Adipose tissue (tissue), 3 donors: ENCODE results near the gene THRA. TPM values are rescaled to one million over a fixed set of nuclear protein-coding genes. Genes with fewer than 3 reads are reported as not detected.
A peak's percentile ranks its signal among the peaks of the same experiment; 100 is the strongest.
"Not testable (repeated sequence)": the region's sequence is repeated elsewhere in the genome, so short reads cannot be mapped to it uniquely, and the experiment has no call there.

ENCODE experiments used
- H3K27ac ChIP-seq: one replicate; pipeline ENCODE4 v1.5.1; 2013; ENCODE audit warnings: low read depth, low read length
- WGBS, 3 donors: extraction: QIAGEN DNeasy Blood & Tissue Kit; methylation state at CpG; one replicate each; pipeline ENCODE4 v1.1.7; 2013; 5-methylcytosine and 5-hydroxymethylcytosine counted together
- polyA plus RNA-seq, 3 donors: library from polyadenylated mRNA; stranded (reverse); fragments of 200-250 nt; gene quantifications; one replicate each; pipeline ENCODE4 v1.2.3, GENCODE V29; 2013
- donor health status: healthy with polysubstance abuse.
- donor health status: Bipolar disorder and iron deficiency.
- donor health status: healthy.

Gene THRA
- polyA plus RNA-seq, 3 donors = 22.5 to 64.0 (median 60.6) TPM

GRCh38 chr17:40122136-40122998 is 59.6 kb downstream of the THRA start:
- H3K27ac ChIP-seq = peak overlapping the region; percentile 59
- WGBS, 3 donors = 1% methylated on average over 45 to 93 of the region's 97 CpGs

GRCh38 chr17:40122999-40123810 is 60.4 kb downstream of the THRA start:
- H3K27ac ChIP-seq = peak overlapping the region; percentile 72
- 0 to 1% (median 1%) methylated on average over 43 of the region's 43 CpGs for WGBS, 3 donors

DNA sequence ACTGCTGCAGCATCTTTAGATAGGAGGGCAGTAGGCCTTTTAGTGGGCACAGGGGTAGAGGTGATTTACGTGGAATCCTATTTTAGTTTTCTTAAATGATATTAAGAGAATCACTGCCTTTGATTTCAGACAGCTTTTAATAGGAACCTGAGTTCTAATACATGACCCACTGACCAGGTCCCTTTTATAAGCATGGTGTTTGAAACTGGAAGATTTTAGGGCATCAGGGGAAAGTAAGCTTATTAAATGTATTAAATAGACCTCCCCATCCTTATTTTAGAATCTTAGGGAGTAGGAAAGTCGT is 61.0 kb downstream of the THRA start:
- no peak overlapping the region for H3K27ac ChIP-seq
- WGBS, 3 donors = 0 to 1% (median 0%) methylated on average over 2 of the region's 2 CpGs

- 2 to 5% (median 5%) methylated on average over 9 of the region's 9 CpGs for WGBS, 3 donors
- no peak overlapping the region for H3K27ac ChIP-seq
Observed at GRCh38 chr17:40124279-40125141, 61.7 kb downstream of the THRA start.

DNA sequence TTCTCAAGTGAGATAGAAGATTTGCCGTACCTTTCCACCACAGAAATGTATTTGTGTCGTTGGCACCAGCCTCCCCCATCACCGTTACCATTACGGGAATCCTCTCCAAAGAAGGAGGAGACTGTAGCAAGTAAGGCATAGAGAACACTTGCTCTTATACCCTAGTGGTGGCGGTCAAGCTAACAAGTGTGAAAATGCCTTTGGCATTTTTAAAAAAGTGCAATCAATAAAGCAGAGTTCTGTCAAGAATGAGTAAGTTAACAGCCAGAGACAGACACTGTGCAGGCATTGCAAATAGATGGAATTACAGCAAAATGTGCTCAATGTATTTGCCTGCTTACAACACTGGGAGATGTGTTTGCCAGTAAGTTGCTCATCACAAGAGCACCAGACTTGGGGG is 66.7 kb downstream of the THRA start:
- H3K27ac ChIP-seq = no peak overlapping the region
- 63 to 80% (median 74%) methylated on average over 5 of the region's 5 CpGs for WGBS, 3 donors

DNA sequence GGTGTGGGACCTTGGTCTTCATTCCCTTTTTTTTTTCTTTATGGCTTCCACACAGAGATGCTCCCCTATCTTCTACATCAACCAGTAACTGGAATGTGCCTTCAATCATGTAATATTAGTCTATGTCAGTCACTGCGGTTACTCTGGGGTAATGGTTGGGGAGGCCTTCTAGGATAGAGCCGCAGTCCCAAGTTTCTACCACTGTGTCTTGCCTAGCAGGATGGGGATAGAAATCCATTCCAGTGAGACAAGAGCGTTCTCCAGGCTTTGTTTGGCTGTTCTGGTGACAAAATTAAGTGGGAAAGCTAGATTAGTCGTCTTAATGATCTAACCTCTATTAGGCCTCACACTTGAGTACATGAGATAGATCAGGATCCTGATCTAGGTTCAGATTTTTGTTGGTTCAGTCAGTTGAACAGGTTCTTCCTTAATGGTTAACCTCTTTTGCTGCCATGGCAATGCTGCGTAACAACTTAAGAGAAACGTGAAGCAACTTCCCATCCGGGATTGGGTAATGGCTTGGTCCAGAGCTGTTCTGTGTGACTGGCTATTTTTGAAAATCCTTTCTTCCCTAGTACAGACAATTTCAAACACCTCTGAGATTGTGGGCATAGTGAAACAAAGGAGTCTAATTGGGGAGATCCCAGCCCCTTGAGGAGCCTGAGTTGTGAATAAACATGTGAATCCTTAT is 67.7 kb downstream of the THRA start:
- WGBS, 3 donors = 66 to 78% (median 73%) methylated on average over 7 of the region's 7 CpGs
- H3K27ac ChIP-seq = peak overlapping the region; percentile 21

- WGBS, 3 donors = 26 to 82% (median 78%) methylated on average over 7 of the region's 7 CpGs
- no peak overlapping the region for H3K27ac ChIP-seq
Observed at GRCh38 chr17:40134184-40134583, 71.4 kb downstream of the THRA start.

DNA sequence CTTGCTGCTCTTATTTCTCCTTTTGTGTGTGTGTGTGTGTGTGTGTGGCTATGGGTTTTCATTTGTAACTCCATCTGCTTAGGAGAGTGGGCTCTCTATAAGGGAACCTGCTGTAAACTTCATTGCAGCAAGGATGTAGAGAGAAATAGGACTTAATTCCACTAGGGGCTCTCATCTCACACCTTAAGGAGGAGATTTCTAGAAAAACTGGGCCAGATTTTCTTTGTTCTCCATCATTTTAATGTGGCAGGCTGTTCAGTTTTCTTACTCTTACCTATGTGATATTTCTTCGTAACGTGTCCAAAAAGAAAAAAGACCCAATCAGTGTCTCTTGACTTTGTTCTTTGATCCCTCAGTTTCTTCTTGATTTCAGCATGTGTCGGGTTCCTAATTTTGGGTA is 73.1 kb downstream of the THRA start:
- WGBS, 3 donors = 89 to 92% (median 90%) methylated on average over 3 of the region's 3 CpGs
- H3K27ac ChIP-seq = no peak overlapping the region

GRCh38 chr17:40139566-40140058 is 76.8 kb downstream of the THRA start:
- 5 to 19% (median 16%) methylated on average over 14 of the region's 14 CpGs for WGBS, 3 donors
- peak overlapping the region; percentile 64 for H3K27ac ChIP-seq

DNA sequence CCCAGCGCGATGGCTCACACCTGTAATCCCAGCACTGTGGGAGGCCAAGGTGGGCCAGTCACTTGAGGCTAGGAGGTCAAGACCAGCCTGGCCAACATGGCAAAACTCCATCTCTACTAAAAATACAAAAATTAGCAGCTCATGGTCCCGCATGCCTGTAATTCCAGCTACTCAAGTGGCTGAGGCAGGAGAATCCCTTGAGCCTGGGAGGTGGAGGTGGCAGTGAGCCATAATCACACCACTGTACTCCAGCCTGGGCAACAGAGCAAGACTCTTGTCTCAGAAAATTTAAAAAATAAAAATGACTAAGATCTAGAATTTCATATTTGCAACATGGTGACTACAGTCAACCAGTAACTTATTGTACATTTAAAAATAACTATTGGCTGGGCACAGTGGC is 80.4 kb downstream of the THRA start:
- H3K27ac ChIP-seq = not testable (repeated sequence)
- WGBS, 3 donors = 90 to 98% (median 93%) methylated on average over 3 of the region's 3 CpGs

Other genes starting within 250 kb of the THRA start
- gene IKZF3, start 198.7 kb upstream of the THRA start, polyA plus RNA-seq = under 1 TPM; 0.29 to 0.62 (median 0.34) TPM
- gene ZPBP2, start 194.8 kb upstream of the THRA start, polyA plus RNA-seq = not detected
- 10 to 100 TPM in 2 of 3 donors, 1 to 10 TPM in 1; 3.8 to 24.1 (median 21.4) TPM for gene GSDMB, start 144.3 kb upstream of the THRA start, polyA plus RNA-seq
- 100 to 1,000 TPM in 2 of 3 donors, 10 to 100 TPM in 1; 60.2 to 215 (median 188) TPM for gene ORMDL3, start 135.4 kb upstream of the THRA start, polyA plus RNA-seq
- gene LRRC3C, start 135.2 kb upstream of the THRA start, polyA plus RNA-seq = not detected
- under 1 TPM; 0.14 to 0.91 (median 0.22) TPM for gene GSDMA, start 100.0 kb upstream of the THRA start, polyA plus RNA-seq
- 10 to 100 TPM; 42.6 to 81.7 (median 54.8) TPM for gene PSMD3, start 82.2 kb upstream of the THRA start, polyA plus RNA-seq
- gene CSF3, start 47.5 kb upstream of the THRA start, polyA plus RNA-seq = 10 to 100 TPM in 1 of 3 donors, 1 to 10 TPM in 1, under 1 TPM in 1; 0.75 to 91.0 (median 4.4) TPM
- 10 to 100 TPM; 29.2 to 55.6 (median 41.2) TPM for gene MED24, start 8.6 kb upstream of the THRA start, polyA plus RNA-seq
- gene NR1D1, start 37.6 kb downstream of the THRA start, polyA plus RNA-seq = 10 to 100 TPM in 2 of 3 donors, 1 to 10 TPM in 1; 7.3 to 20.7 (median 15.0) TPM
- gene MSL1, start 59.0 kb downstream of the THRA start, polyA plus RNA-seq = 10 to 100 TPM; 33.8 to 88.4 (median 62.1) TPM
- 10 to 100 TPM; 28.0 to 62.2 (median 43.2) TPM for gene CASC3, start 77.6 kb downstream of the THRA start, polyA plus RNA-seq
- 1 to 10 TPM; 4.0 to 5.8 (median 4.5) TPM for gene RAPGEFL1, start 114.5 kb downstream of the THRA start, polyA plus RNA-seq
- gene WIPF2, start 156.3 kb downstream of the THRA start, polyA plus RNA-seq = 1 to 10 TPM; 6.3 to 9.0 (median 8.0) TPM
- gene CDC6, start 224.9 kb downstream of the THRA start, polyA plus RNA-seq = 1 to 10 TPM; 1.1 to 3.1 (median 1.4) TPM
- gene RARA, start 246.2 kb downstream of the THRA start, polyA plus RNA-seq = 10 to 100 TPM in 2 of 3 donors, 1 to 10 TPM in 1; 7.8 to 54.3 (median 44.0) TPM